Measurements from ENCODE around the gene SAG.
A peak's percentile ranks its signal among the peaks of the same experiment; 100 is the strongest.

SAG gene

DNA sequence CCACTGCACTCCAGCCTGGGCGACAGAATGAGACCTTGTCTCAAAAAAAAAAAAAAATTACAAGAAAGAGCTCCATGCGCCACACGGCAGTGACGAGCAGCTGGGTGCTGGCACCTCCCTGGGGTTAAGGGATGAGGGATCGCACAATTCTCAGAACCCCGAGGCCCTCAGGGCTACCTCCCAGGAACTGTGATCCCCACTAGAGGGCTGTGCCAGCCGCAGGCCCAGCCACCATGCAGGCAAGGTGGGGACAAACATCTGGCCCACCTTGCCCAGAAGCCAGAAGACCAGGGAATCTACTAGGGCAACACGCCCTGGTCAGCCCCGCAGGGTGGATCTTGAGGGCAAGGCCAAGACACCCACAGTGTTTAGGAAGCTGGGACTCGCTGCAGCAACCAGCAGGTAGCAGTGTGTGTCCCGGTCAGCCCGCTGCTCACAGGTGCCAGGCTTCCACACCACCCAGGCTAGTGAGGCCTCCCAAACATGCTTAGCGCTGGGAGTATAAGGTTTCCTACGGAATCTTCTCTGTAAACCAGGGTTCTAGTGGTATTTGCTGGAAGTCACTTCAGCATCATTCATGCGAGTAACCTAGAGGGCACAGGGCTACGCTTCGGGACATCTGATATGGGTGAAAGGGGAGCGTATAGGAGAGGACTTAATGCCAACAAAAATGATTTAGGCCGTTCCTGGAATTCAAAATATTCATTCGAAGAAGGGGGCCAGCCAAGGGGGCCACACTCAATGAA, 6.7 kb downstream of the SAG start:
- Histone ChIP-seq H3K4me1 (ENCODE audit: control insufficient read depth, insufficient read depth, low read length) (no peaks in the 10 kb centered on the region), H3K27me3 (ENCODE audit: control insufficient read depth, insufficient read depth, low read length) (no peaks in the 10 kb centered on the region), H3K36me3 (ENCODE audit: control insufficient read depth, insufficient read depth, low read length) (no peaks in the 10 kb centered on the region), H3K4me3 (ENCODE audit: low read depth, low read length) (no peak overlapping the region), H3K9ac (ENCODE audit: low read length) (no peak overlapping the region), H3K27ac (ENCODE audit: low read depth, low read length) (no peak overlapping the region), H3K9me3 (ENCODE audit: control insufficient read depth, insufficient read depth, low read depth, low read length) (no peaks in the 10 kb centered on the region)

DNA sequence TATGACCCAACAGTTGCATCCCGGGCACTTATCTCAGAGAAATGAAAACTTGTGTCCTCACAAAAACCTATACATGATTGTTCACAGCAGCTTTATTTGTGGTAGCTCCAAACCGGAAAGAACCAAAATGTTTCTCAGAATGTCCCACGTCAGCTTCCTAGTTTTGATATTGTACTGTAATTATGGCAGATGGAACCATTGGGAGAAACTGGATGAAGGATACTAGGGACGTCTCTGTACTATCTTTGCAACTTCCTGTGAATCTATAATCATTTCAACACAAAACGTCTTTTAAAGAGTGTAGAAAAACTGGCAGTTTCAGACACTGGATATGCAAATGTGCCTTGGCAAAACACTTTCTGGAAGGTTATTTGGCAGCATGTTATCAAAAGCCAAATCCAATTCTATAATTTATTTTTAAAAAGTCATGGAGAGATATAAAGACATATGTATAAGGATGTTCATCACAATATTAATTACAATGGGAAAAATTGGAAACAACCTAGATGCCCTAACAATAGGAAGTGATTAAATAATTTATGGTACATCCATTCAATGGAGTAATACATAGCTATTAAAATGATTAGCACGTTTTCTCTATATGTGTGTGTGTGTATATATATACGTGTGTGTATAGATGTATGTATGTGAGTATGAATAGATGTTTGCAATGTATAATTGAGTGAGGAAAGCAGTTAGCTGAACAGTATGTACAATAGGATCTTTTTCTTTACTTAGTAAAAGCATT, 9.8 kb downstream of the SAG start:
- 0 out of 2 replicates have a peak, but pooled peaks cover 4% of the 10 kb centered on the region for H3K27me3 ChIP-seq (ENCODE audit: control insufficient read depth, insufficient read depth, low read length)
- H3K4me1 ChIP-seq (ENCODE audit: control insufficient read depth, insufficient read depth, low read length) = no peaks in the 10 kb centered on the region
- no peaks in the 10 kb centered on the region for H3K9me3 ChIP-seq (ENCODE audit: control insufficient read depth, insufficient read depth, low read depth, low read length)
- no peaks in the 10 kb centered on the region for H3K36me3 ChIP-seq (ENCODE audit: control insufficient read depth, insufficient read depth, low read length)
- H3K27ac ChIP-seq (ENCODE audit: low read depth, low read length) = no peak overlapping the region
- H3K9ac ChIP-seq (ENCODE audit: low read length) = no peak overlapping the region
- no peak overlapping the region for H3K4me3 ChIP-seq (ENCODE audit: low read depth, low read length)

DNA sequence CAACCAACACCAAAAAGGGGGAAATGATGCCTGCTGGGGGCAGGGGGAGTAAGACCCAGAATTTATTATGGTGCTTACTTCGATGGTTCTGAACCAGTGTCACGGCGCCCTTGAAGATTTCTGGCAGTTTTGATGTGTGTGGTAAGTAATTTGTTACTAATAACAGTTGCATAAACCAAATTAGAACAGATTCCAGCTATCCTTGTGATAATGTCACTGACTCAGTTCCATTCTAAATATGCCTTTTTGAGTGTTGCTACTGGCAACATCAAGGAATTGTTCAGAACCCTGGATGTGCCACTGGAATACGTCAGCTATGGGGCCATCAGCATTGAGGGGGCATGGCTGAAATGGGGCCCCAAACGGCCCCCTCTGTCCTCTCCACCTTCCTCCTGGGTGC, 11.6 kb downstream of the SAG start:
- Histone ChIP-seq H3K27me3 (ENCODE audit: control insufficient read depth, insufficient read depth, low read length) (0 out of 2 replicates have a peak, but pooled peaks cover 4% of the 10 kb centered on the region), H3K9ac (ENCODE audit: low read length) (no peak overlapping the region), H3K4me3 (ENCODE audit: low read depth, low read length) (no peak overlapping the region), H3K9me3 (ENCODE audit: control insufficient read depth, insufficient read depth, low read depth, low read length) (no peaks in the 10 kb centered on the region), H3K4me1 (ENCODE audit: control insufficient read depth, insufficient read depth, low read length) (no peaks in the 10 kb centered on the region), H3K36me3 (ENCODE audit: control insufficient read depth, insufficient read depth, low read length) (no peaks in the 10 kb centered on the region), H3K27ac (ENCODE audit: low read depth, low read length) (no peak overlapping the region)

DNA sequence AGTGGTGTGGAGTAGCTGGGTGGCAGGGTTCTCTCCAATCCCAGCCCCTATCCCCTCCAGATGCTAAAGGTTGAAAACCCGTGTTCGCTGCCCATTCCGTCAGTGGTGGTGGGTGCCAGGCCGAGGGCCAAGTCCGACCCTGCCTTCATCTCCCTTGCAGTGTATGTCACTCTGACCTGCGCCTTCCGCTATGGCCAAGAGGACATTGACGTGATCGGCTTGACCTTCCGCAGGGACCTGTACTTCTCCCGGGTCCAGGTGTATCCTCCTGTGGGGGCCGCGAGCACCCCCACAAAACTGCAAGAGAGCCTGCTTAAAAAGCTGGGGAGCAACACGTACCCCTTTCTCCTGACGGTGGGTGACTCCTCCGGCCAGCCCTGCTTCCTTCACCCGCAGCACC, 12.9 kb downstream of the SAG start:
- H3K9ac ChIP-seq (ENCODE audit: low read length) = no peak overlapping the region

DNA sequence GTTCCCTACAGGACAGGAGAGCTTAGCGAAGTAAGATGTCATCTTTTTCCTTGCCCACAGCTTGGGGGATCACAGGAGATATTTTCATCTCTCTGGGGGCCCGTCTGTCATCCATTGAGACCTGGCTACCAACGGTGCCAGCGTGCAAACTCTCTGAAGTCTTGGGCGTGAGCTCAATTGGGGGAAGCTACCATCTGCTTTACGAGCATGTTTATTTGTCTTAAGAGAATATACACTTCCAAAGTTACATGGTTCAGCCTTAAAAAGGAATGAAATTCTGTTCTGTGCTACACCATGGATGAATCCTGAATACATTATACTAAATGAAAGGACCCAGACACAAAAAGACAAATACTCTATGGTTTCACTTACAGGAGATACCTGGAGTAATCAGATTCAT, 13.6 kb downstream of the SAG start:
- H3K4me1 ChIP-seq (ENCODE audit: control insufficient read depth, insufficient read depth, low read length) = no peaks in the 10 kb centered on the region
- H3K9ac ChIP-seq (ENCODE audit: low read length) = no peak overlapping the region
- no peaks in the 10 kb centered on the region for H3K9me3 ChIP-seq (ENCODE audit: control insufficient read depth, insufficient read depth, low read depth, low read length)
- H3K27me3 ChIP-seq (ENCODE audit: control insufficient read depth, insufficient read depth, low read length) = 0 out of 2 replicates have a peak, but pooled peaks cover 4% of the 10 kb centered on the region
- H3K4me3 ChIP-seq (ENCODE audit: low read depth, low read length) = no peak overlapping the region
- H3K36me3 ChIP-seq (ENCODE audit: control insufficient read depth, insufficient read depth, low read length) = no peaks in the 10 kb centered on the region
- H3K27ac ChIP-seq (ENCODE audit: low read depth, low read length) = no peak overlapping the region

More for the DNA sequence above, 12.9 kb downstream of the SAG start:
- Histone ChIP-seq H3K36me3 (ENCODE audit: control insufficient read depth, insufficient read depth, low read length) (no peaks in the 10 kb centered on the region), H3K27me3 (ENCODE audit: control insufficient read depth, insufficient read depth, low read length) (0 out of 2 replicates have a peak, but pooled peaks cover 4% of the 10 kb centered on the region), H3K4me3 (ENCODE audit: low read depth, low read length) (no peak overlapping the region), H3K9me3 (ENCODE audit: control insufficient read depth, insufficient read depth, low read depth, low read length) (no peaks in the 10 kb centered on the region), H3K27ac (ENCODE audit: low read depth, low read length) (no peak overlapping the region), H3K4me1 (ENCODE audit: control insufficient read depth, insufficient read depth, low read length) (no peaks in the 10 kb centered on the region)

DNA sequence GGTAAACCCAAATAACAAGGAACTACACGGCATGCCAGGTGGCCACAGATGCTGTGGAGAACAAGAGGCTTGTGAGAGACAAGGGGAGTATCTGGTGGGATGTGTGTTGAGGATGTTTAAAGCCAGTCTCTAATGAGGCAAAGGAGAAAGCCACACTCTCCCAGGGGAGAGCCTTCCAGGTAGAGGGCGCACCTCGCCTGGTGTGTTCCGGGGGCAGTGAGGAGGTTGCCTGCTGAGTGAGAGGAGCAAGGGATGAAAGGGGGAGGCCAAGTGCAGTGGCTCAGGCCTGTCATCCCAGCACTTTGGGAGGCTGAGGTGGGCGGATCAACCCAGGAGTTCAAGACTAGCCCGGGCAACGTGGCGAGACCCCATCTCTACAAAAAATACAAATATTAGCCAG, 16.2 kb downstream of the SAG start:
- Histone ChIP-seq H3K27me3 (ENCODE audit: control insufficient read depth, insufficient read depth, low read length) (peaks cover 14% of the 10 kb centered on the region), H3K9me3 (ENCODE audit: control insufficient read depth, insufficient read depth, low read depth, low read length) (no peaks in the 10 kb centered on the region), H3K9ac (ENCODE audit: low read length) (no peak overlapping the region), H3K4me3 (ENCODE audit: low read depth, low read length) (no peak overlapping the region), H3K27ac (ENCODE audit: low read depth, low read length) (no peak overlapping the region), H3K4me1 (ENCODE audit: control insufficient read depth, insufficient read depth, low read length) (peaks cover 4% of the 10 kb centered on the region; the same call in 1 of the 2 replicates), H3K36me3 (ENCODE audit: control insufficient read depth, insufficient read depth, low read length) (no peaks in the 10 kb centered on the region)

DNA sequence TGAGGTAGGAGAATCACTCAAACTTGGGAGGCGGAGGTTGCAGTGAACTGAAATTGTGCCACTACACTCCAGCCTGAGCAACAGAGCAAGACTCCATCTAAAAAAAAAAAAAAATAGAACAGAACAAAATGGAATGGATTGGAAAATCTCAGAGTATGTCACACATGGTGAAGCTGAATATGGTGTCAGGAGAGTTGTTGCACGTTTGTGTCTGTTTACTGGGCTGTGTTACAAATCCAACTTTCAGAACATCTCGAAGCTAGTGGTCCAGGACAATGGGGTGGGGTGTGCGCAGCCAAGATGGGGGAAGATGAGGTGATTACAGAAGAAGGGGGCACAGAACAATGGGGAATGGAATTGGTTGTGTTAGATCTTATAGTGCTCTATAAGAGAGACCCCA, 17.6 kb downstream of the SAG start:
- Histone ChIP-seq H3K4me3 (ENCODE audit: low read depth, low read length) (no peak overlapping the region), H3K4me1 (ENCODE audit: control insufficient read depth, insufficient read depth, low read length) (peaks cover 18% of the 10 kb centered on the region), H3K9me3 (ENCODE audit: control insufficient read depth, insufficient read depth, low read depth, low read length) (no peaks in the 10 kb centered on the region), H3K36me3 (ENCODE audit: control insufficient read depth, insufficient read depth, low read length) (no peaks in the 10 kb centered on the region), H3K9ac (ENCODE audit: low read length) (no peak overlapping the region), H3K27me3 (ENCODE audit: control insufficient read depth, insufficient read depth, low read length) (peaks cover 14% of the 10 kb centered on the region), H3K27ac (ENCODE audit: low read depth, low read length) (no peak overlapping the region)

DNA sequence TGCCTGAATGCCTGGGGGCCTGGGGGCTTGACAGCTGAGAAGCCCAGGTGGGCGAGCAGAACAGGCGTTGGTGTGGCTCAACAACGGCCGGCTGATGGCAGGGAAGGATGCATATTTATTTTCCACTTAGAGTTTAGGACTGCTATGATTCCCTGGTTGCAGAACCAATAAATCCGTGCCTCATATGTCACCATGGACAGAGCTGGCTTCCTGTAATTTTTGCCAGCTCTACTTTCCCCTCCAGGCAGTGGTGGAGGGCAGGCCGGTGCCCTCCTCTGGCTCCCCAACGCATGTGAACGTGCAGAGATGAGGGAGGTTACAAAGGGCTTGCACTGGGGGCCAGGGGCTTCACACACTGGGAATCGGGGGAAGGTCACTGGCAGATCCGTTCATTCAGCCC, 18.2 kb downstream of the SAG start:
- Histone ChIP-seq H3K4me3 (ENCODE audit: low read depth, low read length) (no peak overlapping the region), H3K27ac (ENCODE audit: low read depth, low read length) (no peak overlapping the region), H3K4me1 (ENCODE audit: control insufficient read depth, insufficient read depth, low read length) (peaks cover 20% of the 10 kb centered on the region), H3K9ac (ENCODE audit: low read length) (no peak overlapping the region), H3K9me3 (ENCODE audit: control insufficient read depth, insufficient read depth, low read depth, low read length) (no peaks in the 10 kb centered on the region), H3K27me3 (ENCODE audit: control insufficient read depth, insufficient read depth, low read length) (peaks cover 17% of the 10 kb centered on the region), H3K36me3 (ENCODE audit: control insufficient read depth, insufficient read depth, low read length) (no peaks in the 10 kb centered on the region)

DNA sequence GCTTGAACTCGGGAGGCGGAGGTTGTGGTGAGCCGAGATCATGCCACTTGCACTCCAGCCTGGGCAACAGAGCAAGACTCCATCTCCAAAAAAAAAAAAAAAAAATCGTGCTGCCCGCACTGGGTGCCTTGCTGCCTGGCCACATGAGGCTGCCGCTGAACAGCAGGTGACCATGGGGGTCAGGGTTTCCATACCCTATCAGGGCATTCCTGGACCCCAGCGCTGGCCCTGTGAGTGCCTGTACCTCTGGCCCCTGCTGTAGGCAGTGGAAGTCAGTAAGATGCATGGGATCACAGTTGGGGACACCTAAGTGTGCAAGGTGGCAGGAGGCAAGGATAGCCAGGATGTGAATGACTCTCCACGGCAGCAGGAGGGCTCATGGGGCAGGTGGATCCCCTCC, 18.9 kb downstream of the SAG start:
- Histone ChIP-seq H3K27me3 (ENCODE audit: control insufficient read depth, insufficient read depth, low read length) (peaks cover 24% of the 10 kb centered on the region), H3K9ac (ENCODE audit: low read length) (no peak overlapping the region)

DNA sequence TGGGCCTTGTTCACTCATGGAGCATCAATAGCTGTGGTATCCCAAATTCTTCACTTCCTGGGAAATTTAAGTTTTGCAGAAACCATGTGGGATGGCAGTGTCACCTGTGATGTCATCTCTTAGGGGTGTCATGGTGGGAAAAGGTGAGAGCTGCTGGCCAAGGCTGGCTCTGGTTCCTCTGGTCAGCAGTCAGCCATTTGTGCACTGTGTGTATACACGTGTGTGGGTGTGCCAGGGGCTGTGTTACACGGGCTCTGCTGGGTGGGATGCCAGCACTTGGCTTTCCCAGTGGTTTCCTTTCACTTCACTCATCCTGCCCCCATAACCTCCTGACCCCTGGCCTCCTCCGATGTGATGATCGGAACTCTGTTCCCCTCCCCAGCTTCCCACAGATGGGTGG, 21.3 kb downstream of the SAG start:
- H3K36me3 ChIP-seq (ENCODE audit: control insufficient read depth, insufficient read depth, low read length) = no peaks in the 10 kb centered on the region
- H3K27ac ChIP-seq (ENCODE audit: low read depth, low read length) = peak overlapping the region; percentile 32; the same call in 1 of the 2 replicates
- H3K27me3 ChIP-seq (ENCODE audit: control insufficient read depth, insufficient read depth, low read length) = peaks cover 34% of the 10 kb centered on the region
- no peaks in the 10 kb centered on the region for H3K9me3 ChIP-seq (ENCODE audit: control insufficient read depth, insufficient read depth, low read depth, low read length)
- H3K9ac ChIP-seq (ENCODE audit: low read length) = no peak overlapping the region
- H3K4me3 ChIP-seq (ENCODE audit: low read depth, low read length) = no peak overlapping the region
- peaks cover 20% of the 10 kb centered on the region for H3K4me1 ChIP-seq (ENCODE audit: control insufficient read depth, insufficient read depth, low read length)

More for the DNA sequence above, 18.9 kb downstream of the SAG start:
- Histone ChIP-seq H3K4me1 (ENCODE audit: control insufficient read depth, insufficient read depth, low read length) (peaks cover 20% of the 10 kb centered on the region), H3K36me3 (ENCODE audit: control insufficient read depth, insufficient read depth, low read length) (no peaks in the 10 kb centered on the region), H3K9me3 (ENCODE audit: control insufficient read depth, insufficient read depth, low read depth, low read length) (no peaks in the 10 kb centered on the region), H3K27ac (ENCODE audit: low read depth, low read length) (no peak overlapping the region), H3K4me3 (ENCODE audit: low read depth, low read length) (no peak overlapping the region)

DNA sequence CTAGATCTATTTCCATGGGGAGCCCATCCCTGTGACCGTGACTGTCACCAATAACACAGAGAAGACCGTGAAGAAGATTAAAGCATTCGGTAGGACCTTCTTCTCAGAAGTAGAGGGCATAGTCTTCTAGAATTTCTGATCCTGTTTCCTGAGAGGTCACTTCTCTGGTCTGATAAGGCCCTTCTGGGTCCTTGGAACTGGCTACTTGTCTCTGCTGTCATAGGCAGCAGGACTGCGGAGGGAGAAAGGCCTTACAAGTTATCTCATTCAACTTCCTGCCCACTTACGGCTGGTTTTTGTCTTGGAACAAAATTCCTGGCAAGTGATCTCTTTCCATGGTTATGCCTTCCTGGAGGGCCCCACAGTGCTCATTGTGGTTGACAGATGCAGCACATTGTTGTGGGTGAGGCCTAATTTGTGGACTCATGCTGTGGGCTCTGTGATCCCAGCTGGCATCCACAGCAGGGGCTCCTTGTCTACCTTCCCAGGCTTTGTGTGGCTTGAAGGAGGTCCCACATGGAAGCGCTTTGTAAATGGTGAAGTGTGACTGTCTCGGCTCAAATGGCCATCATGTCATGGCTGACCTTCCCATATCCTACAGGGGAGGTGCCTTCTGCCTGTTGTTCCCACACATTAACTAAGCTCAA, 22.0 kb downstream of the SAG start:
- no peaks in the 10 kb centered on the region for H3K36me3 ChIP-seq (ENCODE audit: control insufficient read depth, insufficient read depth, low read length)
- no peak overlapping the region for H3K4me3 ChIP-seq (ENCODE audit: low read depth, low read length)
- H3K27ac ChIP-seq (ENCODE audit: low read depth, low read length) = peak overlapping the region; percentile 32; the same call in 1 of the 2 replicates
- peaks cover 40% of the 10 kb centered on the region for H3K27me3 ChIP-seq (ENCODE audit: control insufficient read depth, insufficient read depth, low read length)
- peak overlapping the region; percentile 16 for H3K9ac ChIP-seq (ENCODE audit: low read length)
- H3K4me1 ChIP-seq (ENCODE audit: control insufficient read depth, insufficient read depth, low read length) = peaks cover 20% of the 10 kb centered on the region
- no peaks in the 10 kb centered on the region for H3K9me3 ChIP-seq (ENCODE audit: control insufficient read depth, insufficient read depth, low read depth, low read length)
